Transverse colon (tissue), 4 donors: Measurements from ENCODE around the gene TBC1D7. TPM values are rescaled to one million over a fixed set of nuclear protein-coding genes. Genes with fewer than 3 reads are reported as not detected.

Experiments
- DNase-seq: peaks from one replicate; pipeline ENCODE4 v3.0.0-alpha.2; 2019
- H3K27ac ChIP-seq, 4 donors: fragments of 200-600 bp; sonication (generic); 2 replicates each; pipeline ENCODE4 v1.5.1; 2016 to 2018; ENCODE audit warnings: inconsistent platforms in 4 of 4
- H3K27me3 ChIP-seq: fragments of 200-600 bp; sonication (generic); 2 replicates; pipeline ENCODE4 v1.5.1; 2017; ENCODE audit warnings: inconsistent platforms
- H3K36me3 ChIP-seq, 4 donors: fragments of 200-600 bp; sonication (generic); 2 replicates each; pipeline ENCODE4 v1.5.1; 2017 to 2019; ENCODE audit warnings: inconsistent platforms in 4 of 4
- H3K4me1 ChIP-seq, 4 donors: fragments of 200-600 bp; sonication (generic); 2 replicates each; pipeline ENCODE4 v1.5.1; 2017 to 2020; ENCODE audit warnings: inconsistent platforms in 4 of 4
- H3K4me3 ChIP-seq, 4 donors: fragments of 200-600 bp; sonication (generic); 1 replicate in 1 of 4; 2 replicates in 3 of 4; pipeline versions ENCODE4 v1.5.1 to v1.6.1; 2017 to 2019; ENCODE audit warnings: inconsistent platforms in 4 of 4
- H3K9me3 ChIP-seq, 2 donors: fragments of 200-600 bp; sonication (generic); 2 replicates each; pipeline ENCODE4 v1.5.1; 2017 to 2019; ENCODE audit warnings: inconsistent platforms in 2 of 2
- CTCF ChIP-seq, 5 experiments: fragments of 200-600 bp in 3 of 5; fragments of 450-650 bp in 2 of 5; sonication (generic) in 3 of 5; IDR thresholded peaks; 1 replicate in 2 of 5; 2 replicates in 3 of 5; pipeline ENCODE4 v1.5.1; 2016 to 2017; ENCODE audit warnings: antibody characterized with exemption in 5 of 5, inconsistent platforms in 3 of 5, mild to moderate bottlenecking in 2 of 5, moderate library complexity in 1 of 5
- EP300 ChIP-seq: sonication (generic); formaldehyde crosslinking; IDR thresholded peaks from one replicate; pipeline ENCODE4 v1.6.1; 2017; ENCODE audit warnings: antibody characterized with exemption, low read depth
- POLR2A ChIP-seq: fragments of 450-650 bp; IDR thresholded peaks from one replicate; pipeline ENCODE4 v1.6.1; 2016; ENCODE audit warnings: antibody characterized with exemption, mild to moderate bottlenecking, moderate library complexity
- POLR2AphosphoS5 ChIP-seq, 3 donors: sonication (generic); formaldehyde crosslinking; IDR thresholded peaks; one replicate each; pipeline ENCODE4 v1.6.1; 2016; ENCODE audit warnings: antibody characterized with exemption in 3 of 3
- WGBS, 2 donors: methylation state at CpG; one replicate each; pipeline ENCODE4 v1.1.5; 2018; ENCODE audit warnings: low coverage in 1 of 2; 5-methylcytosine and 5-hydroxymethylcytosine counted together
- in situ Hi-C, 4 donors: fragments of 200-750 bp; cut with MboI; loops; one replicate each; pipeline versions ENCODE4 v1.15.0 to v1.15.1; 2017; ENCODE audit warnings: low sequenced_read_pairs in 3 of 4, low pct_ligation_motif_present in 1 of 4, low pct_unique_long_range_greater_than_20kb in 1 of 4
- intact Hi-C: fragments of 100-400 bp; cut with DNase I; formaldehyde crosslinking; loops from one replicate; pipeline ENCODE4 v1.15.1; 2023; ENCODE audit warnings: low total_unique reads
- total RNA-seq, 4 donors: library from RNA; depleted of rRNA; stranded (reverse); fragments of >200 nt; gene quantifications; one replicate each; pipeline ENCODE4 v1.1.0, GENCODE V29; 2016

Gene TBC1D7
- total RNA-seq, 4 donors from 2014 or later = 10.5 to 39.8 (median 15.0) TPM

- peaks cover 0 to 20% (median 3%) of the 10 kb centered on the region in 4 donors for H3K36me3 ChIP-seq
- TF ChIP-seq POLR2A = no peak
- TF ChIP-seq EP300 = no peak
- TF ChIP-seq CTCF (IDR thresholded peaks at IDR 0.05) = no peak
- TF ChIP-seq POLR2AphosphoS5 (IDR thresholded peaks at IDR 0.05) = no peak
- 83% methylated on average over 7 of the region's 7 CpGs; no CpG with 5 or more reads in 1 of the 2 donors for WGBS, 2 donors
- intact Hi-C loops = no loop called here
- H3K27me3 ChIP-seq = no peaks in the 10 kb centered on the region
- no peaks in the 10 kb centered on the region for H3K9me3 ChIP-seq
- in situ Hi-C loops = no loop called here
- no peak for DNase-seq
- H3K27ac ChIP-seq = peak overlapping the region in 1 of 4 donors; percentile 31
- peaks cover 13 to 23% (median 20%) of the 10 kb centered on the region in 4 donors for H3K4me1 ChIP-seq
- no peak overlapping the region for H3K4me3 ChIP-seq
Measured at GRCh38 chr6:13307508-13307995, 20.8 kb downstream of the TBC1D7 start.

GRCh38 chr6:13305791-13306190 lies 22.5 kb downstream of the TBC1D7 start:
- H3K27ac ChIP-seq = no peak overlapping the region

GRCh38 chr6:13305288-13305687 lies 23.0 kb downstream of the TBC1D7 start:
- Histone ChIP-seq H3K4me1 (peaks cover 16 to 29% (median 24%) of the 10 kb centered on the region in 4 donors), H3K36me3 (peaks cover 0 to 13% (median 3%) of the 10 kb centered on the region in 4 donors), H3K27me3 (no peaks in the 10 kb centered on the region), H3K4me3 (no peak overlapping the region), H3K9me3 (no peaks in the 10 kb centered on the region), H3K27ac (no peak overlapping the region)
- no peak for DNase-seq
- in situ Hi-C loops (no loop called here), intact Hi-C loops (no loop called here)
- 65 to 93% methylated on average over 2 to 4 of the region's 4 CpGs for WGBS, 2 donors
- TF ChIP-seq EP300 (no peak), POLR2AphosphoS5 (IDR thresholded peaks at IDR 0.05) (no peak), POLR2A (no peak), CTCF (IDR thresholded peaks at IDR 0.05) (no peak)

More at GRCh38 chr6:13305791-13306190, 22.5 kb downstream of the TBC1D7 start:
- 91 to 100% methylated on average over 1 of the region's 1 CpG for WGBS, 2 donors
- in situ Hi-C loops (no loop called here), intact Hi-C loops (no loop called here)
- TF ChIP-seq EP300 (no peak), POLR2AphosphoS5 (IDR thresholded peaks at IDR 0.05) (no peak), CTCF (IDR thresholded peaks at IDR 0.05) (no peak), POLR2A (no peak)
- Histone ChIP-seq H3K4me1 (peaks cover 16 to 29% (median 24%) of the 10 kb centered on the region in 4 donors), H3K27me3 (no peaks in the 10 kb centered on the region), H3K36me3 (peaks cover 0 to 13% (median 3%) of the 10 kb centered on the region in 4 donors), H3K9me3 (no peaks in the 10 kb centered on the region), H3K4me3 (no peak overlapping the region)
- no peak for DNase-seq

GRCh38 chr6:13304580-13305260 lies 23.6 kb downstream of the TBC1D7 start:
- in situ Hi-C loops (no loop called here), intact Hi-C loops (no loop called here)
- H3K36me3 ChIP-seq = peaks cover 0 to 13% (median 3%) of the 10 kb centered on the region in 4 donors
- H3K27ac ChIP-seq = peak overlapping the region; percentile 71 to 84 (median 80)
- no peaks in the 10 kb centered on the region for H3K27me3 ChIP-seq
- peaks cover 16 to 29% (median 24%) of the 10 kb centered on the region in 4 donors for H3K4me1 ChIP-seq
- TF ChIP-seq POLR2AphosphoS5 (IDR thresholded peaks at IDR 0.05) = no peak
- no peak for TF ChIP-seq CTCF (IDR thresholded peaks at IDR 0.05)
- no peak for TF ChIP-seq POLR2A
- TF ChIP-seq EP300 = no peak
- 82 to 88% methylated on average over 6 to 11 of the region's 11 CpGs for WGBS, 2 donors
- no peaks in the 10 kb centered on the region for H3K9me3 ChIP-seq
- no peak for DNase-seq
- no peak overlapping the region for H3K4me3 ChIP-seq
